Stimulated activated CD8-positive, alpha-beta memory T cell treated with anti-CD3 and anti-CD28 coated beads, Interleukin-4, amount 100 ng/mL, for 1 hour (primary cell): ENCODE results near the gene ANKRD29.
"Not testable (repeated sequence)": the region's sequence is repeated elsewhere in the genome, so short reads cannot be mapped to it uniquely, and the experiment has no call there.

Experiments used
- DNase-seq, 2 donors: peaks; one replicate each; pipeline ENCODE4 v3.0.0-alpha.2; 2020; ENCODE audit warnings: low read depth in 2 of 2, low spot score in 1 of 2

The ANKRD29 gene

GRCh38 chr18:23584019-23584983, 78.4 kb downstream of the ANKRD29 start:
- no peak for DNase-seq

- no peak for DNase-seq
Observed at GRCh38 chr18:23583071-23583865, 79.4 kb downstream of the ANKRD29 start.

- no peak for DNase-seq
Observed at GRCh38 chr18:23580677-23581367, 81.9 kb downstream of the ANKRD29 start.

GRCh38 chr18:23578891-23579653, 83.6 kb downstream of the ANKRD29 start:
- no peak for DNase-seq

GRCh38 chr18:23578067-23578701, 84.5 kb downstream of the ANKRD29 start:
- DNase-seq: no peak

- DNase-seq: not testable (repeated sequence)
Observed at GRCh38 chr18:23577521-23577920, 85.2 kb downstream of the ANKRD29 start.

GRCh38 chr18:23575309-23575651, 87.4 kb downstream of the ANKRD29 start:
- DNase-seq: no peak

GRCh38 chr18:23574611-23575308, 88.0 kb downstream of the ANKRD29 start:
- DNase-seq: no peak

- DNase-seq: no peak
Observed at GRCh38 chr18:23573626-23574431, 88.9 kb downstream of the ANKRD29 start.

GRCh38 chr18:23573020-23573419, 89.7 kb downstream of the ANKRD29 start:
- DNase-seq: no peak

GRCh38 chr18:23572570-23572969, 90.1 kb downstream of the ANKRD29 start:
- DNase-seq: no peak

GRCh38 chr18:23572012-23572411, 90.7 kb downstream of the ANKRD29 start:
- DNase-seq: no peak

- DNase-seq: no peak
Observed at GRCh38 chr18:23570912-23571504, 91.7 kb downstream of the ANKRD29 start.

GRCh38 chr18:23569299-23570063, 93.2 kb downstream of the ANKRD29 start:
- no peak for DNase-seq

GRCh38 chr18:23568281-23569138, 94.2 kb downstream of the ANKRD29 start:
- no peak for DNase-seq

- DNase-seq: no peak
Observed at GRCh38 chr18:23567671-23568070, 95.0 kb downstream of the ANKRD29 start.
